AG10803 (cell line): ENCODE measurements around the gene SCAP.

Experiments used
- DNase-seq: peaks from one replicate; pipeline ENCODE4 v3.0.0; 2010; ENCODE audit warnings: low read depth
- H3K4me3 ChIP-seq: 2 replicates; pipeline ENCODE4 v1.5.1; 2011; ENCODE audit warnings: mild to moderate bottlenecking, low read length, control low read depth
- TF ChIP-seq, protein P1 (sequence below): conservative IDR thresholded peaks from 2 replicates; pipeline ENCODE4 v1.5.1; 2011; ENCODE audit warnings: mild to moderate bottlenecking, low read length, control low read depth, inconsistent platforms

Gene SCAP

DNA sequence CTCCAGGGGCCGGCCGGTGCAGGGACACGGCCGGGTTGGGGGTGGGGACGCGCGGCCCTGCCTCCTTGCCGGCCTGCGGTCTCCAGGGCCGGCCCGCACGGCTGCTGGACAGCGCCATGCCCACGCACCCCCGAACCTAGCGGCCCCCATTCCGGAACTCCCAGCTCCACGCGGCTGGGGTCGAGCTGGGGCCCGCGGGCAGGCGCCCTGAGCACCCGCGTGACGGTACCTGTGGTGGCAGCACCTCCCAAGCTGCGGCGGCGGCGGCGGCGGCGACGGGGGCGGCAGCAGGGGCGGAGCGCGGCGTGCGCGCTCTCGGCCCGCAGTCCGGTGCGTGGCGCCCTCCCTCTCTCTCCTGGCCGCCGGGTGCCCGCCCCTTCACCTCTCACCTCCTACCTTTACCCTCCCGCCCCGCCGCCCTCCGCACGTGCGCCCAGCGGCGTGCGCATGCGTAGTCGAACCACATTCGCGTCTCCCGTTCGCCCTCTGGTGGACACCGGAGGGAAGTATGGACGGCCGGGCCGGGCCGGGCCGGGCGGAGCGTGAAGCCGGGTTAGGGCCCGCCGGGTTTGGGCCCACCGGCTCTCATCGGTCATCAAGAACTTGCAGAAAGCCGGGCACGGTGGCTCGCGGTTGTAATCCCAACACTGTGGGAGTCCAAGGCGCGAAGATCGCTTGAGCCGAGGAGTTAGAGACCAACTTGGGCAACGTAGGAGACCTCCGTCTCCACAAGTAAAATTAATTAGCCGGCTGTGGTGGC lies at the start of gene SCAP:
Gene SCAP, minus strand, starts transcription at position 372 of the 760 bp plus-strand sequence. CDS start 32,948 bp downstream, outside the sequence.
- peak within 1 kb of the TSS; percentile 83 for H3K4me3 ChIP-seq
- TF ChIP-seq, protein P1, sequence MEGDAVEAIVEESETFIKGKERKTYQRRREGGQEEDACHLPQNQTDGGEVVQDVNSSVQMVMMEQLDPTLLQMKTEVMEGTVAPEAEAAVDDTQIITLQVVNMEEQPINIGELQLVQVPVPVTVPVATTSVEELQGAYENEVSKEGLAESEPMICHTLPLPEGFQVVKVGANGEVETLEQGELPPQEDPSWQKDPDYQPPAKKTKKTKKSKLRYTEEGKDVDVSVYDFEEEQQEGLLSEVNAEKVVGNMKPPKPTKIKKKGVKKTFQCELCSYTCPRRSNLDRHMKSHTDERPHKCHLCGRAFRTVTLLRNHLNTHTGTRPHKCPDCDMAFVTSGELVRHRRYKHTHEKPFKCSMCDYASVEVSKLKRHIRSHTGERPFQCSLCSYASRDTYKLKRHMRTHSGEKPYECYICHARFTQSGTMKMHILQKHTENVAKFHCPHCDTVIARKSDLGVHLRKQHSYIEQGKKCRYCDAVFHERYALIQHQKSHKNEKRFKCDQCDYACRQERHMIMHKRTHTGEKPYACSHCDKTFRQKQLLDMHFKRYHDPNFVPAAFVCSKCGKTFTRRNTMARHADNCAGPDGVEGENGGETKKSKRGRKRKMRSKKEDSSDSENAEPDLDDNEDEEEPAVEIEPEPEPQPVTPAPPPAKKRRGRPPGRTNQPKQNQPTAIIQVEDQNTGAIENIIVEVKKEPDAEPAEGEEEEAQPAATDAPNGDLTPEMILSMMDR = peak; percentile 67
- peak; percentile 72 for DNase-seq

- TF ChIP-seq, protein P1 = no peak
- no peak overlapping the region for H3K4me3 ChIP-seq
- DNase-seq = no peak
Observed at GRCh38 chr3:47523310-47524073, 47.8 kb upstream of the SCAP start.

DNA sequence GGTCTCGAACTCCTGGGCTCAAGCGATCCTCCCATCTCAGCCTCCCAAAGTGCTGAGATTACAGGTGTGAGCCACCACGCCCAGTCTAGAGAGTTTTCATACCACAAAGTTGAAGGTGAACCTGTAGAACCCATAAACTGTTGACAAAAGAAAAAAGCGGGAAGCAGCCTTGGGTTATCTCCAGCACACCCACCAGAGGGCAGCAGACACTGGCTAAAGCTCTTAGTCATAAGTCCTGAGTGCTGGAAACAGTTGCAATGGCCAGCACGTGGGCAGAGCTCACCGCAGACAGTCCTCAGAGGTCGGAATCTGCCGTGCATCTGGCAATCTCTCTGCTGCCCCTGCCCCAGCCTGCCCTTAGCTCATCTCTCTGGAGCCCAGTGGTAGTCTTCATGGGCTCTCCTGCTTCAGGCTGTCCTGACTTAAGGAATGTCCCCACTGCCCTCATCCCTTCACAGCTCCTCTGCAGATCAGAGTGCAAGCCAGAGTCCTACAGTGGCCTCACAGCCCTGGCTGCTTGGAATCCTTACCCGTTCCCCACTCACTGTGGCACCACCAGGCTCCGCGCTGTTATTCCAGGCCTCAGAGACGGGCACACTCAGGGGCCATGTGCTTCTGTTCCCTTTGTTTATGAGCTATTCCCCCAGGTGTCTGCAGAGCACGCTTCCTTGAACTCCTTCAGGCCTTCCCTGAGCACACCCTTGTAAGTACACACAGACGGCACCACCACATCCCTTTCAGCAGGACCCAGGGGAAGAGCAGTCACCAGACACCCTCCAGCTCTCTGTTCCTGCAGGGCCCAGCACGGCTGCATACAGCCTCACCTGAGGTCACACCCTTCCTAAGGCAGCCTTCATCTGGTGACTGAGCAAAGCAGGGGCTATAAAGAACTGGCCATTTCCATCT lies 46.6 kb upstream of the SCAP start:
- no peak overlapping the region for H3K4me3 ChIP-seq
- peak; percentile 89 for DNase-seq
- TF ChIP-seq, protein P1 = peak; percentile 95

DNA sequence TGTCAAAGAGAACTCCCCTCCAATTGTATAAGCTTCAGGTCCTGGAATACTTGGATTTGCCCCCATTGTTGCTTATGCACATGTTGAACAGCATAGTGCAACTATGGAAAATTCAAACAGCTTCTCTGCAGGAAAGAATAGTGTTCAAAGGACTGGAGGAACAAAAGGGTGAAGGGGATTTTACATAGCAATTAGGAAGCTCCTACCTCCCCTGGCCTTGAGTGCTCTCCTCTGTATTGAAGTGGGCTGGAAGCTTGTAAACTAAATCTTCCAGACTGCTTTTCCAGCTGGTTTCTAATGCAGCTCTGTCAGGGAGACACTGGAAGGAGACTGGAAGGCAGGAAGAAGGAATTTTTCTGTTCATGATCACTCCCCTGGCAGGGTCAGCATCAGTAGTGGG lies 45.0 kb upstream of the SCAP start:
- TF ChIP-seq, protein P1 = no peak
- no peak for DNase-seq
- no peak overlapping the region for H3K4me3 ChIP-seq

GRCh38 chr3:47517937-47518336 lies 42.2 kb upstream of the SCAP start:
- DNase-seq = no peak
- no peak overlapping the region for H3K4me3 ChIP-seq

GRCh38 chr3:47515864-47516319 lies 40.2 kb upstream of the SCAP start:
- no peak for DNase-seq
- TF ChIP-seq, protein P1 = no peak
- H3K4me3 ChIP-seq = no peak overlapping the region

More at GRCh38 chr3:47517937-47518336, 42.2 kb upstream of the SCAP start:
- TF ChIP-seq, protein P1 = no peak
